ENCODE measurements around the gene ROR2.
"Not testable (repeated sequence)": the region's sequence is repeated elsewhere in the genome, so short reads cannot be mapped to it uniquely, and the experiment has no call there.

The ROR2 gene

GRCh38 chr9:91814201-91814600 lies 135.8 kb downstream of the ROR2 start:
- DNase-seq, result no peak

GRCh38 chr9:91813176-91813795 lies 136.7 kb downstream of the ROR2 start:
- DNase-seq, result no peak

- DNase-seq, result no peak
Measured at GRCh38 chr9:91812191-91812590, 137.8 kb downstream of the ROR2 start.

- no peak for DNase-seq
Measured at GRCh38 chr9:91811024-91811909, 138.8 kb downstream of the ROR2 start.

GRCh38 chr9:91810286-91810905 lies 139.6 kb downstream of the ROR2 start:
- DNase-seq, result no peak

- no peak for DNase-seq
Measured at GRCh38 chr9:91809581-91810285, 140.3 kb downstream of the ROR2 start.

- no peak for DNase-seq
Measured at GRCh38 chr9:91807643-91808246, 142.3 kb downstream of the ROR2 start.

- no peak for DNase-seq
Measured at GRCh38 chr9:91805031-91805430, 145.0 kb downstream of the ROR2 start.

GRCh38 chr9:91803970-91804752 lies 145.9 kb downstream of the ROR2 start:
- no peak for DNase-seq

GRCh38 chr9:91803151-91803940 lies 146.7 kb downstream of the ROR2 start:
- no peak for DNase-seq

- no peak for DNase-seq
Measured at GRCh38 chr9:91802391-91802790, 147.6 kb downstream of the ROR2 start.

- DNase-seq, result no peak
Measured at GRCh38 chr9:91800473-91801030, 149.5 kb downstream of the ROR2 start.

- no peak for DNase-seq
Measured at GRCh38 chr9:91799113-91799744, 150.8 kb downstream of the ROR2 start.

GRCh38 chr9:91798273-91799112 lies 151.5 kb downstream of the ROR2 start:
- DNase-seq, result peak; percentile 59

- not testable (repeated sequence) for DNase-seq
Measured at GRCh38 chr9:91797517-91797916, 152.5 kb downstream of the ROR2 start.

- DNase-seq, result peak; percentile 25
Measured at GRCh38 chr9:91796516-91796915, 153.5 kb downstream of the ROR2 start.

- no peak for DNase-seq
Measured at GRCh38 chr9:91795598-91796241, 154.3 kb downstream of the ROR2 start.

- DNase-seq, result not testable (repeated sequence)
Measured at GRCh38 chr9:91793371-91793770, 156.7 kb downstream of the ROR2 start.

GRCh38 chr9:91790917-91791316 lies 159.1 kb downstream of the ROR2 start:
- DNase-seq, result no peak
